ENCODE measurements around the gene CENPX. TPM values are rescaled to one million over a fixed set of nuclear protein-coding genes. Genes with fewer than 3 reads are reported as not detected.
A peak's percentile ranks its signal among the peaks of the same experiment; 100 is the strongest.

Gene CENPX
- total and polyA plus RNA-seq, 2 of the 13 experiments (the other 11 are each of a cell fraction or from before 2014, with no cell fraction given), result 92.7 to 170 TPM

GRCh38 chr17:82037092-82037888 is 14.6 kb upstream of the CENPX start, which contains the start of gene DCXR (continued):
- TF ChIP-seq FOSL2 (CRISPR knock-in tag; IDR thresholded peaks at IDR 0.05) (peak; percentile 56), ZNF564 (CRISPR knock-in tag; IDR thresholded peaks at IDR 0.05) (peak; percentile 44; the same call in 1 of the 2 replicates), CREB3 (CRISPR knock-in tag; IDR thresholded peaks at IDR 0.05) (0 out of 2 replicates have a peak, but pooled peaks have one; percentile 18), KDM4B (CRISPR knock-in tag; IDR thresholded peaks at IDR 0.05) (peak; percentile 80; the same call in 1 of the 2 replicates), MXI1 (IDR thresholded peaks at IDR 0.05; ENCODE audit: borderline replicate concordance, low read depth, low read length) (peak; percentile 79; the same call in 2 of the 3 replicates), ZNF614 (CRISPR knock-in tag; IDR thresholded peaks at IDR 0.05; ENCODE audit: borderline replicate concordance) (peak; percentile 87; the same call in 1 of the 2 replicates), SMAD1 (CRISPR knock-in tag; IDR thresholded peaks at IDR 0.05; ENCODE audit: borderline replicate concordance, low read depth) (0 out of 2 replicates have a peak, but pooled peaks have one; percentile 77), MATR3 (CRISPR knock-in tag; IDR thresholded peaks at IDR 0.05) (no peak), ZNF24 (IDR thresholded peaks at IDR 0.05) (no peak; the same call in 1 of the 2 replicates), ATF7-NPFF (CRISPR knock-in tag; IDR thresholded peaks at IDR 0.05; ENCODE audit: low read depth) (peak; percentile 91; the same call in 1 of the 2 replicates), HNRNPH1 (optimal IDR thresholded peaks at IDR 0.05; ENCODE audit: low read depth, low read length) (no peak), HDAC1 (CRISPR knock-in tag; IDR thresholded peaks at IDR 0.05) (peak; percentile 99), RFXANK (CRISPR knock-in tag; IDR thresholded peaks at IDR 0.05) (0 out of 2 replicates have a peak, but pooled peaks have one; percentile 58), HIVEP1 (CRISPR knock-in tag; IDR thresholded peaks at IDR 0.05) (no peak), ESRRA (CRISPR knock-in tag; IDR thresholded peaks at IDR 0.05; ENCODE audit: low read depth) (peak; percentile 82; the same call in 1 of the 2 replicates), AKAP8 (CRISPR knock-in tag; IDR thresholded peaks at IDR 0.05) (peak; percentile 97), THAP9 (CRISPR knock-in tag; IDR thresholded peaks at IDR 0.05; ENCODE audit: borderline replicate concordance) (peak; percentile 76; the same call in 1 of the 2 replicates), ZNF136 (CRISPR knock-in tag; IDR thresholded peaks at IDR 0.05; ENCODE audit: low read depth) (no peak), ZNF230 (CRISPR knock-in tag; IDR thresholded peaks at IDR 0.05) (peak; percentile 79; the same call in 1 of the 2 replicates), ZNF296 (CRISPR knock-in tag; conservative IDR thresholded peaks at IDR 0.05) (peak; percentile 86; the same call in 1 of the 2 replicates), ZNF343 (CRISPR knock-in tag; IDR thresholded peaks at IDR 0.05) (no peak), PCBP1 (IDR thresholded peaks at IDR 0.05; ENCODE audit: borderline replicate concordance, low read depth, low read length) (no peak), DPF2 (CRISPR knock-in tag; IDR thresholded peaks at IDR 0.05; ENCODE audit: borderline replicate concordance, low read depth) (peak; percentile 43; the same call in 1 of the 2 replicates), ZNF503 (CRISPR knock-in tag; IDR thresholded peaks at IDR 0.05) (no peak), SOX6 (IDR thresholded peaks at IDR 0.05) (no peak), SOX6 (CRISPR knock-in tag; IDR thresholded peaks at IDR 0.05) (peak; percentile 61)

Measured in HepG2 (cell line).